ENCODE measurements around the gene DMTF1.
"Not testable (repeated sequence)": the region's sequence is repeated elsewhere in the genome, so short reads cannot be mapped to it uniquely, and the experiment has no call there.

DMTF1 gene

DNA sequence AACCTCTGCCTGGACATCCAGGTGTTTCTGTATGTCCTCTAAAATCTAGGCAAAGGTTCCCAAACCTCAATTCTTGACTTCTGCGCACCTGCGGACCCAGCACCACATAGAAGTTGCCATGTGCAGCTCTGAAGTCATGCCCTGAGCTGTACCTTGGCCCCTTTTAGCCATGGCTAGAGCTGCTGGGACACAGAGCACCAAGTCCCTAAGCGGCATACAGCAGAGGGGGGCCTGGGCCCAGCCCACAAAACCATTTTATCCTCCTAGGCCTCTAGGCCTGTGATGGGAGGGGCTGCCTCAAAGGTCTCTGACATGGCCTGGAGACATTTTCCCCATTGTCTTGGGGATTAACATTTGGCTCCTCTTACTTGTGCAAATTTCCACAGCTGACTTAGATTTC, 52.7 kb downstream of the DMTF1 start:
- H3K4me3 ChIP-seq (ENCODE audit: low read depth, low read length), result no peak overlapping the region
- H3K27ac ChIP-seq, result no peak overlapping the region
- no peaks in the 10 kb centered on the region for H3K27me3 ChIP-seq (ENCODE audit: control insufficient read depth, insufficient read depth, low read length)
- no peak overlapping the region for H3K9ac ChIP-seq
- TF ChIP-seq, protein P1, sequence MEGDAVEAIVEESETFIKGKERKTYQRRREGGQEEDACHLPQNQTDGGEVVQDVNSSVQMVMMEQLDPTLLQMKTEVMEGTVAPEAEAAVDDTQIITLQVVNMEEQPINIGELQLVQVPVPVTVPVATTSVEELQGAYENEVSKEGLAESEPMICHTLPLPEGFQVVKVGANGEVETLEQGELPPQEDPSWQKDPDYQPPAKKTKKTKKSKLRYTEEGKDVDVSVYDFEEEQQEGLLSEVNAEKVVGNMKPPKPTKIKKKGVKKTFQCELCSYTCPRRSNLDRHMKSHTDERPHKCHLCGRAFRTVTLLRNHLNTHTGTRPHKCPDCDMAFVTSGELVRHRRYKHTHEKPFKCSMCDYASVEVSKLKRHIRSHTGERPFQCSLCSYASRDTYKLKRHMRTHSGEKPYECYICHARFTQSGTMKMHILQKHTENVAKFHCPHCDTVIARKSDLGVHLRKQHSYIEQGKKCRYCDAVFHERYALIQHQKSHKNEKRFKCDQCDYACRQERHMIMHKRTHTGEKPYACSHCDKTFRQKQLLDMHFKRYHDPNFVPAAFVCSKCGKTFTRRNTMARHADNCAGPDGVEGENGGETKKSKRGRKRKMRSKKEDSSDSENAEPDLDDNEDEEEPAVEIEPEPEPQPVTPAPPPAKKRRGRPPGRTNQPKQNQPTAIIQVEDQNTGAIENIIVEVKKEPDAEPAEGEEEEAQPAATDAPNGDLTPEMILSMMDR (IDR thresholded peaks at IDR 0.05), result no peak
- no peak overlapping the region for H3K4me2 ChIP-seq (ENCODE audit: low read length)
- no peaks in the 10 kb centered on the region for H3K36me3 ChIP-seq (ENCODE audit: control insufficient read depth, insufficient read depth, low read length)
- H3K4me1 ChIP-seq, result peaks cover 4% of the 10 kb centered on the region
- peaks cover 15% of the 10 kb centered on the region for H3K79me2 ChIP-seq
- no peaks in the 10 kb centered on the region for H3K9me3 ChIP-seq (ENCODE audit: control insufficient read depth, low read length)
- no peak overlapping the region for H2AFZ ChIP-seq

DNA sequence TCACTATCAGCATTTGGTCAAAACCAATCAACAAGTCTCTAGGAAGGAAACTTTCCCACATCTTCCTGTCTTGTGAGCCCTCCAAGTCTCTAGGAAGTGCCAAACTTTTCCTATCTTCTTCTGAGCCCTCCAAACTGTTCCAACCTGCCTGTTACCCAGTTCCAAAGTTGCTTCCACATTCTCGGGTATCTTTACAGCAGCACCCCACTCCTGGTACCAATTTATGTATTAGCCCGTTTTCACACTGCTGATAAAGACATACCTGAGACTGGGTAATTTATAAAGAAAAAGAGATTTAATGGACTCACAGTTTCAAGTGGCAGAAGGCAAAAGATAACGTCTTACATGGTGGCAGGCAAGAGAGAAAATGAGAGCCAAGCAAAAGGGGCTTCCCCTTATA, 53.4 kb downstream of the DMTF1 start:
- not testable (repeated sequence) for H3K9me3 ChIP-seq (ENCODE audit: control insufficient read depth, low read length); H3K27ac ChIP-seq; H3K4me2 ChIP-seq (ENCODE audit: low read length); H3K9ac ChIP-seq; H3K4me3 ChIP-seq (ENCODE audit: low read depth, low read length); H3K27me3 ChIP-seq (ENCODE audit: control insufficient read depth, insufficient read depth, low read length); H2AFZ ChIP-seq; H3K36me3 ChIP-seq (ENCODE audit: control insufficient read depth, insufficient read depth, low read length); H3K4me1 ChIP-seq
- peaks cover 17% of the 10 kb centered on the region for H3K79me2 ChIP-seq

DNA sequence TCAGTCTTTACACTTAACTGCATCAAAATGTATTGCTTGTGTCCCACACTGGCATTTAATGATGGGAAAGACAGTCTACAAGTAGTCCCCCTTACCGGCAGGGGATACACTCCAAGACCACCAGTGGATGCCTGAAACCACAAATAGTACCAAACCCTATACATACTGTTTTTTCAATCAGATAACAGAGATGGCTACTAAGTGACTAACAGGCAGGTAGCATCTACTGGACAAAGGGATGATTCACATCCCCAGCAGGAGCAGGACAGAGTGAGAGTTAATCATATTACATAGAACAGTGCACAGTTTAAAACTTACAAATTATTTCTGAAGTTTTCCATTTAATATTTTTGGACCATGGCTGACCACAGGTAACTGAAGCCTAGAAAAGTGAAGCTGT, 54.1 kb downstream of the DMTF1 start:
- Histone ChIP-seq H3K9me3 (ENCODE audit: control insufficient read depth, low read length) (no peaks in the 10 kb centered on the region), H3K36me3 (ENCODE audit: control insufficient read depth, insufficient read depth, low read length) (no peaks in the 10 kb centered on the region), H3K9ac (no peak overlapping the region), H3K27ac (no peak overlapping the region), H3K4me1 (peaks cover 4% of the 10 kb centered on the region), H3K79me2 (peaks cover 24% of the 10 kb centered on the region), H3K4me2 (ENCODE audit: low read length) (no peak overlapping the region), H3K4me3 (ENCODE audit: low read depth, low read length) (no peak overlapping the region), H2AFZ (no peak overlapping the region), H3K27me3 (ENCODE audit: control insufficient read depth, insufficient read depth, low read length) (no peaks in the 10 kb centered on the region)
- TF ChIP-seq, protein P1 (IDR thresholded peaks at IDR 0.05), result no peak

DNA sequence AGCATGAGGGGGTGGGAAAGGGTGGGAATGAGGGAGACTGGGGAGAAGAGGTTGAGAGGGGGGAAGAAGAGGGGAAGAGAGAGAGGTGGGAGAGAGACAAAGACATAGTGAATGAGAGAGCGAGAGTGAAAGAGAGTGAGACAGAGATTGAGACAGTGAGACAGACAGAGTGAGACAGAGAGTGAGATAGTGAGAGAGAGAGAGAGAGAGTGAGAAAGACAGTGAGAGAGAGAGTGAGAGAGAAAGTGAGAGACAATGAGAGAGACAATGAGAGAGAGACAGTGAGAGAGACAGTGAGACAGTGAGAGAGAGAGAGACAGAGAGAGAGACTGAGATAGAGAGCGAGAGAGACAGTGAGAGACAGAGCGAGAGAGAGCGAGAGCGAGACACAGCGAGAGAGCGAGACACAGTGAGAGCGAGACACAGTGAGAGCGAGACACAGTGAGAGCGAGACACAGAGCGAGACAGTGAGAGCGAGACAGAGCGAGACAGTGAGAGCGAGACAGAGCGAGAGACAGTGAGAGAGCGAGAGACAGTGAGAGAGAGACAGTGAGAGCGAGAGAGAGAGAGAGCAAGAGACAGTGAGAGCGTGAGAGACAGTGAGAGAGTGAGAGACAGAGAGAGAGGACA, 57.2 kb downstream of the DMTF1 start:
- H3K27me3 ChIP-seq (ENCODE audit: control insufficient read depth, insufficient read depth, low read length), result no peaks in the 10 kb centered on the region
- H3K79me2 ChIP-seq, result peaks cover 44% of the 10 kb centered on the region
- H3K4me2 ChIP-seq (ENCODE audit: low read length), result no peak overlapping the region
- H3K4me1 ChIP-seq, result no peaks in the 10 kb centered on the region
- H2AFZ ChIP-seq, result no peak overlapping the region
- no peaks in the 10 kb centered on the region for H3K9me3 ChIP-seq (ENCODE audit: control insufficient read depth, low read length)
- H3K36me3 ChIP-seq (ENCODE audit: control insufficient read depth, insufficient read depth, low read length), result no peaks in the 10 kb centered on the region
- H3K4me3 ChIP-seq (ENCODE audit: low read depth, low read length), result no peak overlapping the region
- no peak overlapping the region for H3K9ac ChIP-seq
- TF ChIP-seq, protein P1 (IDR thresholded peaks at IDR 0.05), result no peak
- H3K27ac ChIP-seq, result no peak overlapping the region

DNA sequence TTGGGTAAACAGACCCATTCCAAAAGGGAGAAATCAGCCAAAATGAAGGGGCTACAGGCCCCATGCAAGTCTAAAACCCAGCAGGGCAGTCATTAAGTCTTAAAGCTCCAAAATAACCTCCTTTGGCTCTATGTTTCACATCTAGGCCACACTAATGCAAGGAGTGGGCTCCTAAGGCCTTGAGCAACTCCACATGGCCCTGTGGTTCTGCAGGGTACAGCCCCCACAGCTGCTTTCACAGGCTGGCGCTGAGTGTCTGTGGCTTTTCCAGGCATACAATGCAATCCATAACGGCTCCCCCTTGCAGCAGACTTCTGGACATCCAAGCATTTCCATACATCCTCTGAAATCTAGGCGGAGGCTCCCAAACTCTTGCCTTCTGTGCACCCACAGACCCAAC, 58.3 kb downstream of the DMTF1 start:
- Histone ChIP-seq H3K27me3 (ENCODE audit: control insufficient read depth, insufficient read depth, low read length) (no peaks in the 10 kb centered on the region), H3K4me2 (ENCODE audit: low read length) (no peak overlapping the region), H2AFZ (no peak overlapping the region), H3K4me3 (ENCODE audit: low read depth, low read length) (no peak overlapping the region), H3K27ac (no peak overlapping the region), H3K36me3 (ENCODE audit: control insufficient read depth, insufficient read depth, low read length) (no peaks in the 10 kb centered on the region), H3K4me1 (no peaks in the 10 kb centered on the region), H3K79me2 (peaks cover 44% of the 10 kb centered on the region), H3K9me3 (ENCODE audit: control insufficient read depth, low read length) (no peaks in the 10 kb centered on the region), H3K9ac (no peak overlapping the region)
- TF ChIP-seq, protein P1 (IDR thresholded peaks at IDR 0.05), result no peak
